ENCODE results near the gene MSH6. TPM values are rescaled to one million over a fixed set of nuclear protein-coding genes. Genes with fewer than 3 reads are reported as not detected.
A peak's percentile ranks its signal among the peaks of the same experiment; 100 is the strongest.

The MSH6 gene
- total RNA-seq (10 to 100 TPM; 25.6 to 33.1 (median 29.7) TPM), polyA plus RNA-seq (10 to 100 TPM in 1 of 3 donors, 1 to 10 TPM in 2; 6.2 to 10.7 (median 9.2) TPM)
- long read RNA-seq, donor 1, full-length matches to known transcripts, result 3 of 30 reads
- long read RNA-seq, donor 1, partial matches to known transcripts, result 27 of 30 reads
- long read RNA-seq, donor 1, other reads (novel, unspliced or antisense), result 0 of 30 reads
- long read RNA-seq, donor 2, full-length matches to known transcripts, result 1 of 47 reads
- long read RNA-seq, donor 2, partial matches to known transcripts, result 46 of 47 reads
- long read RNA-seq, donor 2, other reads (novel, unspliced or antisense), result 0 of 47 reads

- peak; percentile 97 for DNase-seq
- intact Hi-C loops (cut with DNase I; ENCODE audit: low total_unique reads), result no loop called here
- H3K4me3 ChIP-seq, result peak within 1 kb of the TSS; percentile 82 to 100 (median 98)
- 0 to 1% (median 0%) methylated on average over 35 to 98 of the region's 98 CpGs for WGBS, 5 donors
- no peaks in the 10 kb centered on the region for H3K36me3 ChIP-seq
- H3K27me3 ChIP-seq (replicated peaks in 1 of 7), result no peaks in the 10 kb centered on the region
- H3K27ac ChIP-seq, result peak within 1 kb of the TSS; percentile 57 to 96 (median 94)
- H3K4me1 ChIP-seq, result peaks cover 7 to 51% (median 35%) of the 10 kb centered on the region in 6 donors
- peak in 3 of 11 experiments; percentile 34 to 37 (median 36) for TF ChIP-seq CTCF (IDR thresholded peaks at IDR 0.05 in 8 of 11, conservative IDR thresholded peaks at IDR 0.05 in 3 of 11)
- TF ChIP-seq POLR2A (IDR thresholded peaks at IDR 0.05), result no peak
- TF ChIP-seq POLR2AphosphoS5 (IDR thresholded peaks at IDR 0.05), result peak; percentile 88 to 91 (median 91)
- H3K9me3 ChIP-seq, result no peaks in the 10 kb centered on the region
Measured at GRCh38 chr2:47782671-47783485, at the start of gene MSH6. MSH6 (plus strand) TSS chr2:47783145; CDS start chr2:47783234, 89 bp downstream.

GRCh38 chr2:47735136-47735869 is 47.6 kb upstream of the MSH6 start:
- H3K4me1 ChIP-seq, result peaks cover 0 to 14% (median 0%) of the 10 kb centered on the region in 6 donors
- 67 to 86% (median 77%) methylated on average over 4 of the region's 4 CpGs for WGBS, 5 donors
- H3K4me3 ChIP-seq, result no peak overlapping the region
- H3K27me3 ChIP-seq (replicated peaks in 1 of 7), result no peaks in the 10 kb centered on the region
- intact Hi-C loops (cut with DNase I; ENCODE audit: low total_unique reads), result no loop called here
- no peaks in the 10 kb centered on the region for H3K9me3 ChIP-seq
- TF ChIP-seq POLR2A (IDR thresholded peaks at IDR 0.05), result no peak
- no peak for TF ChIP-seq CTCF (IDR thresholded peaks at IDR 0.05 in 8 of 11, conservative IDR thresholded peaks at IDR 0.05 in 3 of 11)
- no peak for TF ChIP-seq POLR2AphosphoS5 (IDR thresholded peaks at IDR 0.05)
- H3K27ac ChIP-seq, result peak overlapping the region in 3 of 8 donors; percentile 21 to 37 (median 36)
- H3K36me3 ChIP-seq, result no peaks in the 10 kb centered on the region
- no peak for DNase-seq

- Histone ChIP-seq H3K36me3 (no peaks in the 10 kb centered on the region), H3K4me1 (peaks cover 0 to 14% (median 0%) of the 10 kb centered on the region in 6 donors), H3K9me3 (no peaks in the 10 kb centered on the region), H3K4me3 (no peak overlapping the region), H3K27ac (peak overlapping the region in 3 of 8 donors; percentile 21 to 37 (median 36)), H3K27me3 (replicated peaks in 1 of 7) (no peaks in the 10 kb centered on the region)
- intact Hi-C loops (cut with DNase I; ENCODE audit: low total_unique reads), result no loop called here
- 79 to 90% (median 82%) methylated on average over 3 of the region's 3 CpGs for WGBS, 5 donors
- DNase-seq, result no peak
- no peak for TF ChIP-seq POLR2A (IDR thresholded peaks at IDR 0.05)
- no peak for TF ChIP-seq CTCF (IDR thresholded peaks at IDR 0.05 in 8 of 11, conservative IDR thresholded peaks at IDR 0.05 in 3 of 11)
- no peak for TF ChIP-seq POLR2AphosphoS5 (IDR thresholded peaks at IDR 0.05)
Measured at GRCh38 chr2:47735912-47736311, 47.0 kb upstream of the MSH6 start.
